Brain microvascular endothelial cell (primary cell): ENCODE measurements around the gene FXYD2.

Experiments used
- DNase-seq: peaks from one replicate; pipeline ENCODE4 v3.0.0-alpha.2; 2020
- H3K27ac ChIP-seq: fragments of 250-450 bp; sonication (Bioruptor Pico); 2 replicates; pipeline ENCODE4 v1.5.1; 2020; ENCODE audit warnings: mild to moderate bottlenecking, moderate library complexity
- H3K27me3 ChIP-seq: fragments of 250-450 bp; sonication (Bioruptor Pico); replicated peaks from 2 replicates; pipeline ENCODE4 v1.5.1; 2020; ENCODE audit warnings: mild to moderate bottlenecking
- H3K36me3 ChIP-seq: fragments of 250-450 bp; sonication (Bioruptor Pico); replicated peaks from 2 replicates; pipeline ENCODE4 v1.5.1; 2020; ENCODE audit warnings: mild to moderate bottlenecking
- H3K4me3 ChIP-seq: 2 replicates; pipeline ENCODE4 v1.5.1; 2011; ENCODE audit warnings: low read depth, mild to moderate bottlenecking, control low read depth, low read length, moderate library complexity
- in situ Hi-C: cut with HindIII; loops from 2 replicates; pipeline ENCODE4 v1.10.0; 2017; ENCODE audit warnings: low sequenced_read_pairs, low pct_ligation_motif_present
- TF ChIP-seq, protein P1 (sequence below): IDR thresholded peaks from 2 replicates; pipeline ENCODE4 v1.5.1; 2011; ENCODE audit warnings: low read depth, mild to moderate bottlenecking, moderate library complexity, low read length, control low read depth, inconsistent platforms; ENCODE audit errors: missing control alignments

FXYD2 gene

DNA sequence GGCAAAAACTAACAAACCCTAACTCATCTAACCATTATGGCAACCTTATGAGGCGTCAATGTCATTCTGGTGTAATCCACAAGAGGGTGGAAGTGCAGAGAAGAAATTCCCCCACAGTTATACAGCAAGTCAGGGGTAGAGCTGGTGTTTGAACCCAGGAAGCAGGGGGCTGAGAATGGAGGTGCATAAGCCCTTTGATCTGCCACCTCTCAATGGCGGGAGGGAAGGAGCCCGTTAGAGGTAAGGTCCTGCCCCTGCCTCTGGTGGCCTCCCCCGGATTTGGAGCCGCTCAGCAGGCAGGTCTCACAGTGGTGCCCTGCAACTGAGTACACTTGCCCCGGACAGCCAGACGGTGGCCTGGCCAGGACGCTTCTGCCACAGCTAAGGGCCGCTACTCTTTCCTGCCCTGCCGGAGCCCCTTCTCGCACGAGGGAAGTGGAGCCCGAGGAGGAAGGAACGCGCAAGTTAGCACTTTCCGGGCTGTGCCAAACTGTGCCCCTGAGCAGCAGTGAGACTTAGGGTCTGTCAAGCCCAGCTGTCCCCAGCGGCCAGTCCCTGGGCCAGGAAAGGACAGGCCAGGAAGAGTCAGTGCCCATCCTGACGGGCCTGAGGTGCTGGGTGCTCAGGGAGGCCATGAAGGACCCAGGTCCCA, 1.1 kb downstream of the FXYD2 start:
- H3K27me3 ChIP-seq, result no peaks in the 10 kb centered on the region
- H3K27ac ChIP-seq, result no peak overlapping the region
- peak; percentile 27 for DNase-seq
- TF ChIP-seq, protein P1, sequence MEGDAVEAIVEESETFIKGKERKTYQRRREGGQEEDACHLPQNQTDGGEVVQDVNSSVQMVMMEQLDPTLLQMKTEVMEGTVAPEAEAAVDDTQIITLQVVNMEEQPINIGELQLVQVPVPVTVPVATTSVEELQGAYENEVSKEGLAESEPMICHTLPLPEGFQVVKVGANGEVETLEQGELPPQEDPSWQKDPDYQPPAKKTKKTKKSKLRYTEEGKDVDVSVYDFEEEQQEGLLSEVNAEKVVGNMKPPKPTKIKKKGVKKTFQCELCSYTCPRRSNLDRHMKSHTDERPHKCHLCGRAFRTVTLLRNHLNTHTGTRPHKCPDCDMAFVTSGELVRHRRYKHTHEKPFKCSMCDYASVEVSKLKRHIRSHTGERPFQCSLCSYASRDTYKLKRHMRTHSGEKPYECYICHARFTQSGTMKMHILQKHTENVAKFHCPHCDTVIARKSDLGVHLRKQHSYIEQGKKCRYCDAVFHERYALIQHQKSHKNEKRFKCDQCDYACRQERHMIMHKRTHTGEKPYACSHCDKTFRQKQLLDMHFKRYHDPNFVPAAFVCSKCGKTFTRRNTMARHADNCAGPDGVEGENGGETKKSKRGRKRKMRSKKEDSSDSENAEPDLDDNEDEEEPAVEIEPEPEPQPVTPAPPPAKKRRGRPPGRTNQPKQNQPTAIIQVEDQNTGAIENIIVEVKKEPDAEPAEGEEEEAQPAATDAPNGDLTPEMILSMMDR, result peak; percentile 17
- in situ Hi-C loops, result loop anchor here (25.0 kb wide), 1 partner anchor 386 kb away; no protein-coding TSS in a partner anchor
- H3K36me3 ChIP-seq, result no peaks in the 10 kb centered on the region
- H3K4me3 ChIP-seq, result no peak overlapping the region

DNA sequence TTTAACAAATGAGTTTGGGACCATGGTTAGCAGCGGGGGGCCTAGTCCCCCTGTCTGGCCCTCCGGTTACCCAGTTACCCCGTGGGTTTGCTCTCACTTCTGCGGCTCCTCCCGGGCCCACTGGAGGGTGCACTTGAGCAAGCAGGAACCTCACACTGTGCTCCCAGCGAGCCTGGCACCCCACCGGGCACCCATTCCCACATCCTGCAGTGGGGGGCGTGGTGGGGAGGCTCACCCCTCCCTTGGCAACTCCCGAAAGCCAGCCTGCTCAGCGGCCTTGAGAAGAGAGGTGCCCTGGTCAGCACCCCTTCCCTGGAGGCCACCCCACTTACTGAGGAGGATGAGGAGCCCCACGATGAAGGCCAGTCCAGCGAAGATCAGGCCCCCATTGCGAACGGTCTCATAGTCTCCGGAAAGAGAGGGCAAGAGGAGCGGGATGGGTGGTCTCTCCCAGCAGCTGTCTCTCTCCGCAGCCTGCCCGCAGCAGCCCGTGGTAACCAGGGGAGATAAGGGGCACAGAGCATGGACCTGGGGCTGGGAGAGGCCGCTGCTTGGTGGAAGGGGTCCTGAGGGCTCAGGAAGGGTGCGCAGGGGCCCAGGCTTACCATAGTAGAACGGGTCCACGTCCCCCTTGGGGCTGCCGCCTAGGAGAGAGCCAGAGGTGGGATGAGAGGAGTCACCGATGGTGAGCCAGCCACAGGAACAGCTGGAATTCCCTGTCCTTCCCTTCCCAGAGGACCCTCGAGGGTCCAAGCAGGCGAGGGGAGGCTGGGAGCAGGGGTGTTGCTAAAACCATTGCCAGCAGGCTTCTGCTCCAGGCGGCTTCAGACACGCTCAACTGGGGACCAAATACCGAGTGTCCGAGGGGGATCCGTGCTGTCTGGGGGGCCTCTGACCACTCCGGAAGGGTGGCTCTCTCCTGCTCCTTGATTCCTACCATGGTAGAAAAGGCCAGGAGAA, 2.2 kb downstream of the FXYD2 start:
- in situ Hi-C loops, result loop anchor here (25.0 kb wide), 1 partner anchor 385 kb away; no protein-coding TSS in a partner anchor
- Histone ChIP-seq H3K36me3 (no peaks in the 10 kb centered on the region), H3K4me3 (no peak overlapping the region), H3K27ac (no peak overlapping the region), H3K27me3 (no peaks in the 10 kb centered on the region)
- TF ChIP-seq, protein P1, result peak; percentile 86
- no peak for DNase-seq

DNA sequence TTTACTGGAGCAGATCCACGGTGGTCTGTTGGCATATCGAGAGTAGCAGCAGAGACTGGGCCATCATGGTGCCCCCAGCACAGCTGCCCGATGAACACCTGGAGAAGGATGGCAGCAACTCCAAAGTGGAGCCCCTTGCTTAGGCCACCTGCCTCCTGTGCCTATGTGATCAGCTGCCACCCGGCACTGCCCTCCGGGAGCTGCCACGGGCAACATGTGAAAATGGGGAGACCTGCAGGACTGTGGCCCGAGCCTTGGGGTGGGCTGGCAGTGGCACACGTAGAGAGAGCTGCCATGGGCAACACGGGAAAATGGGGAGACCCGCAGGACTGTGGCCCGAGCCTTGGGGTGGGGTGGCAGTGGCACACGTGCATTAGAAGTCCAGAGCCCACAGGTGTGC, 3.1 kb downstream of the FXYD2 start:
- no peak for DNase-seq
- no peak overlapping the region for H3K27ac ChIP-seq
- H3K27me3 ChIP-seq, result no peaks in the 10 kb centered on the region
- TF ChIP-seq, protein P1, result no peak
- no peaks in the 10 kb centered on the region for H3K36me3 ChIP-seq
- no peak overlapping the region for H3K4me3 ChIP-seq
- in situ Hi-C loops, result loop anchor here (25.0 kb wide), 1 partner anchor 384 kb away; no protein-coding TSS in a partner anchor

DNA sequence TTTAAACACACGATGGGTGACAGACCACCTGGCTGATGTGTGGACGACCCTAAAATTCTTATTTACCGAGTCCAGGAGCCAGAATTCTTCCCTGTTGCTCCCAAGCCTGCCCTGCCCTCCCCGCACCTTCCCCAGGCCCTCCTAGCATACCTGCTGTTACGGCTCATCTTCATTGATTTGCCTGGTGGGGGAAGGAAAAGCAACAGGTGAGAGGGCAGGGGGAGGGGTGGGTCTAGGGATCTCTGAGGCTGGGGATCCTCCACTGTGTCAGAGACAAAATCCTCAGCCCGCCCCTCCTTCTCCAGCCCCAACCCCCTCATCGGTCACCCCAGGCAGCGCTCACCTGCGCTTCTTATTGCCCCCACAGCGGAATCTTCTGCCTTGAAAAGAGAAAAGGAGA, 4.0 kb downstream of the FXYD2 start:
- H3K36me3 ChIP-seq, result no peaks in the 10 kb centered on the region
- DNase-seq, result no peak

DNA sequence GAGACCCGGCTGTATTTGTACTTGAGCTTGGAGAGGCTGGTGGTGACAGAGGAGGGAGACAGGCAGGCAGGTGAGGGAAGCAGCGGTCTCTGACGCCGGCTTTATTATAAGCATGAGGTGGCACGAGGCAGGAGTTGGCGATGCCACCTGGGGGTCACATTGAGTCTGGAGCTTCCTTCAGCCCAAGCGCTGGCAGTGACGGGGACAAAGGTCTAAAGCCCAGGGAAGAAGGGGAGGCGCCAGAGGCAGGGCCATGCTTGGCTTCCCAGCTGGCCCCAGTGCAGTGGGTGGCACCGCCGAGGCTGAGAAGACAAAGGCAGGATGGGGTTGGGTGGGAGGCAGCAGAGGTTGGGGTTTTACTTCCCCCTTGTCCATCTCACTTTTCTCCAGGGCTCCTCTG, 4.5 kb downstream of the FXYD2 start:
- Histone ChIP-seq H3K4me3 (no peak overlapping the region), H3K27me3 (no peaks in the 10 kb centered on the region), H3K36me3 (no peaks in the 10 kb centered on the region), H3K27ac (no peak overlapping the region)
- DNase-seq, result no peak
- in situ Hi-C loops, result loop anchor here (25.0 kb wide), 1 partner anchor 383 kb away; no protein-coding TSS in a partner anchor
- TF ChIP-seq, protein P1, result no peak

More for the DNA sequence above, 4.0 kb downstream of the FXYD2 start:
- no peak overlapping the region for H3K27ac ChIP-seq
- in situ Hi-C loops, result loop anchor here (25.0 kb wide), 1 partner anchor 383 kb away; no protein-coding TSS in a partner anchor
- TF ChIP-seq, protein P1, result no peak
- H3K27me3 ChIP-seq, result no peaks in the 10 kb centered on the region
- no peak overlapping the region for H3K4me3 ChIP-seq
